ENCODE data around the gene NFIA.
A peak's percentile ranks its signal among the peaks of the same experiment; 100 is the strongest.

NFIA gene

GRCh38 chr1:61441723-61442262 is 359.4 kb downstream of the NFIA start:
- in situ Hi-C loops (cut with HindIII; ENCODE audit: low pct_unique_long_range_greater_than_20kb, low sequenced_read_pairs) = no loop called here
- DNase-seq (ENCODE audit: low read depth in 1 of 2, low spot score in 1 of 2) = no peak
- TF ChIP-seq JUND (IDR thresholded peaks at IDR 0.05; ENCODE audit: low read depth) = no peak

- no peak for TF ChIP-seq JUND (IDR thresholded peaks at IDR 0.05; ENCODE audit: low read depth)
- in situ Hi-C loops (cut with HindIII; ENCODE audit: low pct_unique_long_range_greater_than_20kb, low sequenced_read_pairs) = no loop called here
These were observed 360.2 kb downstream of the NFIA start for GRCh38 chr1:61442544-61442943.

GRCh38 chr1:61444288-61444687 is 361.9 kb downstream of the NFIA start:
- DNase-seq (ENCODE audit: low read depth in 1 of 2, low spot score in 1 of 2) = no peak
- no peak for TF ChIP-seq JUND (IDR thresholded peaks at IDR 0.05; ENCODE audit: low read depth)
- in situ Hi-C loops (cut with HindIII; ENCODE audit: low pct_unique_long_range_greater_than_20kb, low sequenced_read_pairs) = no loop called here

More at GRCh38 chr1:61442544-61442943, 360.2 kb downstream of the NFIA start:
- no peak for DNase-seq (ENCODE audit: low read depth in 1 of 2, low spot score in 1 of 2)

- in situ Hi-C loops (cut with HindIII; ENCODE audit: low pct_unique_long_range_greater_than_20kb, low sequenced_read_pairs) = no loop called here
- no peak for TF ChIP-seq JUND (IDR thresholded peaks at IDR 0.05; ENCODE audit: low read depth)
- DNase-seq (ENCODE audit: low read depth in 1 of 2, low spot score in 1 of 2) = peak; percentile 4 to 69
These were observed 363.0 kb downstream of the NFIA start for GRCh38 chr1:61445269-61445825.

GRCh38 chr1:61446531-61446991 is 364.2 kb downstream of the NFIA start:
- DNase-seq (ENCODE audit: low read depth in 1 of 2, low spot score in 1 of 2) = no peak
- no peak for TF ChIP-seq JUND (IDR thresholded peaks at IDR 0.05; ENCODE audit: low read depth)
- in situ Hi-C loops (cut with HindIII; ENCODE audit: low pct_unique_long_range_greater_than_20kb, low sequenced_read_pairs) = no loop called here

- no peak for DNase-seq (ENCODE audit: low read depth in 1 of 2, low spot score in 1 of 2)
- TF ChIP-seq JUND (IDR thresholded peaks at IDR 0.05; ENCODE audit: low read depth) = no peak
- in situ Hi-C loops (cut with HindIII; ENCODE audit: low pct_unique_long_range_greater_than_20kb, low sequenced_read_pairs) = no loop called here
These were observed 365.0 kb downstream of the NFIA start for GRCh38 chr1:61447106-61447967.

GRCh38 chr1:61447968-61448430 is 365.6 kb downstream of the NFIA start:
- in situ Hi-C loops (cut with HindIII; ENCODE audit: low pct_unique_long_range_greater_than_20kb, low sequenced_read_pairs) = no loop called here
- DNase-seq (ENCODE audit: low read depth in 1 of 2, low spot score in 1 of 2) = no peak
- no peak for TF ChIP-seq JUND (IDR thresholded peaks at IDR 0.05; ENCODE audit: low read depth)

- TF ChIP-seq JUND (IDR thresholded peaks at IDR 0.05; ENCODE audit: low read depth) = no peak
- in situ Hi-C loops (cut with HindIII; ENCODE audit: low pct_unique_long_range_greater_than_20kb, low sequenced_read_pairs) = no loop called here
- no peak for DNase-seq (ENCODE audit: low read depth in 1 of 2, low spot score in 1 of 2)
These were observed 366.6 kb downstream of the NFIA start for GRCh38 chr1:61448914-61449313.

GRCh38 chr1:61449410-61449809 is 367.0 kb downstream of the NFIA start:
- in situ Hi-C loops (cut with HindIII; ENCODE audit: low pct_unique_long_range_greater_than_20kb, low sequenced_read_pairs) = no loop called here
- TF ChIP-seq JUND (IDR thresholded peaks at IDR 0.05; ENCODE audit: low read depth) = no peak
- DNase-seq (ENCODE audit: low read depth in 1 of 2, low spot score in 1 of 2) = no peak

- in situ Hi-C loops (cut with HindIII; ENCODE audit: low pct_unique_long_range_greater_than_20kb, low sequenced_read_pairs) = no loop called here
- DNase-seq (ENCODE audit: low read depth in 1 of 2, low spot score in 1 of 2) = no peak
- no peak for TF ChIP-seq JUND (IDR thresholded peaks at IDR 0.05; ENCODE audit: low read depth)
These were observed 368.1 kb downstream of the NFIA start for GRCh38 chr1:61450454-61450853.

GRCh38 chr1:61450872-61451571 is 368.7 kb downstream of the NFIA start:
- in situ Hi-C loops (cut with HindIII; ENCODE audit: low pct_unique_long_range_greater_than_20kb, low sequenced_read_pairs) = no loop called here
- no peak for TF ChIP-seq JUND (IDR thresholded peaks at IDR 0.05; ENCODE audit: low read depth)
- DNase-seq (ENCODE audit: low read depth in 1 of 2, low spot score in 1 of 2) = no peak

- no peak for TF ChIP-seq JUND (IDR thresholded peaks at IDR 0.05; ENCODE audit: low read depth)
- no peak for DNase-seq (ENCODE audit: low read depth in 1 of 2, low spot score in 1 of 2)
- in situ Hi-C loops (cut with HindIII; ENCODE audit: low pct_unique_long_range_greater_than_20kb, low sequenced_read_pairs) = no loop called here
These were observed 369.2 kb downstream of the NFIA start for GRCh38 chr1:61451572-61451968.

Data from T47D (cell line).